ENCODE data around the gene POLE. TPM values are rescaled to one million over a fixed set of nuclear protein-coding genes. Genes with fewer than 3 reads are reported as not detected.

POLE gene
- total and polyA plus RNA-seq, 2 experiments from 2014 or later = 6.0 to 16.2 TPM

DNA sequence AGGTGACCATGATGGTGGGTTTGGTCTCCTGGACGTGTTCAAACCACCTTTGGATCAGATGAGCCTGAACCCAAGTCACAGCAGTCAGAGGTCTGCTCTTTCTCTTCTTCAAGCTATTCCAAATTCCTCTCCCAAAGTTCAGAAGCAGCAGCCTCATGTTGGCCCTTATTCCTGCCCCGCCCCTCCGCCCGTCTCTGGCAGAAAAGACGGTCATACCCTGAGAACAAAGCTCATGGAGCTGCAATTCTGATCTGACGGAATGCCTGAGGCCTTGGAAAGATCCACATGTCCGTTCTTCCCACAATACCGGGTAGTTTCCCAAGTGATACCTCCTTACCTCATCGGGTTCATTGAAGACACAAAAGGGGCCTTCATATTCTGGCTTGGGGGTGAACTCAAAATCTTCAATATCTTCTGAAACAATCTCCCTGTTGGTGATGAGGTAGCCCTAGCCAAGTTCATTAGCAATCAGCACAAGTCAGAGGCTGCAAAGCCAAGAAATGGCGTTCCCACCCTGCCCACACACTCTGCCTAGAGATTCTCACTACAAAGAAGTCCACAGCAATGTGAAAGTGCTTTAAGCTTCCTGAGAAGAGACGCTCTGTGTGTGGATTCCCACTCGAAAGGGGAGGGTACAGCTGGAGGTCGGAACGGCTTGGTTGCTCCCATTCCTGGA is 11.2 kb downstream of the POLE start:
- in situ Hi-C loops (cut with MboI) = no loop called here
- WGBS, 2 experiments (ENCODE audit: low coverage in 1 of 2, low lambda C conversion rate in 2 of 2, missing lambda C conversion rate in 2 of 2) = 92% methylated on average over 14 of the region's 14 CpGs
- Histone ChIP-seq H2AFZ (no peak overlapping the region), H3K4me3 (no peak overlapping the region), H4K20me1 (ENCODE audit: insufficient read depth) (no peaks in the 10 kb centered on the region), H3K27me3 (replicated peaks; ENCODE audit: insufficient read depth) (no peaks in the 10 kb centered on the region), H3K27ac (no peak overlapping the region), H3K36me3 (ENCODE audit: low read depth) (no peaks in the 10 kb centered on the region), H3K4me2 (ENCODE audit: unreplicated experiment) (no peak overlapping the region), H3K9ac (no peak overlapping the region), H3K4me1 (ENCODE audit: insufficient read depth) (no peaks in the 10 kb centered on the region), H3K79me2 (ENCODE audit: insufficient read depth) (peaks cover 12% of the 10 kb centered on the region), H3K9me3 (ENCODE audit: low read depth) (no peaks in the 10 kb centered on the region), H3F3A (ENCODE audit: insufficient read depth) (no peaks in the 10 kb centered on the region), H3K9me2 (ENCODE audit: insufficient read depth) (no peaks in the 10 kb centered on the region)
- TF ChIP-seq EZH2 (IDR thresholded peaks at IDR 0.05; ENCODE audit: insufficient read depth, poor library complexity, severe bottlenecking) (no peak), EZH2phosphoT487 (IDR thresholded peaks at IDR 0.05; ENCODE audit: insufficient read depth, low read depth) (no peak)
- no peak for DNase-seq

DNA sequence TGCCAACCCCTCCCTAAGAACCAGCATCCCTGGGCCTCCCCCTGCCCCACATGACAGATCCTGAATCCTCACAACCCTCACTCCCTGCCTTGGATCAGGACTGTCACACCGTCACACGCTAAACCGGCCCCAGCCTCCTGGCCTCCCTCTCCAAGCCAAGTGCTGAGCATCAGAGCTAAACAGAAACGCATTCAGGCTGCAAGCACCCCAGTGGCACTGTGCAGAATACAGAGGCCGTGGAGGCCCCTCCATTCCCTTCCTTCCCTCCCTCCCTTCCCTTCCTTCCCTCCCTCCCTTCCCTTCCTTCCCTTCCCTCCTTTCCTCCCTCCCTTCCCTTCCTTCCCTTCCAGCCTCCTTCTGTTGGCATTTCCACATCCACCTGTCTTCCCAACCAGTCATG is 12.6 kb downstream of the POLE start:
- in situ Hi-C loops (cut with MboI) = no loop called here
- Histone ChIP-seq H3K79me2 (ENCODE audit: insufficient read depth) (no peaks in the 10 kb centered on the region; the same call in 1 of the 2 replicates), H3K9ac (no peak overlapping the region), H3F3A (ENCODE audit: insufficient read depth) (no peaks in the 10 kb centered on the region), H4K20me1 (ENCODE audit: insufficient read depth) (no peaks in the 10 kb centered on the region), H3K27me3 (replicated peaks; ENCODE audit: insufficient read depth) (no peaks in the 10 kb centered on the region), H3K9me2 (ENCODE audit: insufficient read depth) (no peaks in the 10 kb centered on the region), H3K4me3 (no peak overlapping the region), H2AFZ (no peak overlapping the region), H3K9me3 (ENCODE audit: low read depth) (no peaks in the 10 kb centered on the region), H3K27ac (no peak overlapping the region), H3K4me2 (ENCODE audit: unreplicated experiment) (no peak overlapping the region), H3K36me3 (ENCODE audit: low read depth) (no peaks in the 10 kb centered on the region), H3K4me1 (ENCODE audit: insufficient read depth) (no peaks in the 10 kb centered on the region)
- DNase-seq = no peak
- no peak for TF ChIP-seq EZH2 (IDR thresholded peaks at IDR 0.05; ENCODE audit: insufficient read depth, poor library complexity, severe bottlenecking)
- TF ChIP-seq EZH2phosphoT487 (IDR thresholded peaks at IDR 0.05; ENCODE audit: insufficient read depth, low read depth) = no peak
- 96 to 97% methylated on average over 3 to 5 of the region's 5 CpGs for WGBS, 2 experiments (ENCODE audit: low coverage in 1 of 2, low lambda C conversion rate in 2 of 2, missing lambda C conversion rate in 2 of 2)

DNA sequence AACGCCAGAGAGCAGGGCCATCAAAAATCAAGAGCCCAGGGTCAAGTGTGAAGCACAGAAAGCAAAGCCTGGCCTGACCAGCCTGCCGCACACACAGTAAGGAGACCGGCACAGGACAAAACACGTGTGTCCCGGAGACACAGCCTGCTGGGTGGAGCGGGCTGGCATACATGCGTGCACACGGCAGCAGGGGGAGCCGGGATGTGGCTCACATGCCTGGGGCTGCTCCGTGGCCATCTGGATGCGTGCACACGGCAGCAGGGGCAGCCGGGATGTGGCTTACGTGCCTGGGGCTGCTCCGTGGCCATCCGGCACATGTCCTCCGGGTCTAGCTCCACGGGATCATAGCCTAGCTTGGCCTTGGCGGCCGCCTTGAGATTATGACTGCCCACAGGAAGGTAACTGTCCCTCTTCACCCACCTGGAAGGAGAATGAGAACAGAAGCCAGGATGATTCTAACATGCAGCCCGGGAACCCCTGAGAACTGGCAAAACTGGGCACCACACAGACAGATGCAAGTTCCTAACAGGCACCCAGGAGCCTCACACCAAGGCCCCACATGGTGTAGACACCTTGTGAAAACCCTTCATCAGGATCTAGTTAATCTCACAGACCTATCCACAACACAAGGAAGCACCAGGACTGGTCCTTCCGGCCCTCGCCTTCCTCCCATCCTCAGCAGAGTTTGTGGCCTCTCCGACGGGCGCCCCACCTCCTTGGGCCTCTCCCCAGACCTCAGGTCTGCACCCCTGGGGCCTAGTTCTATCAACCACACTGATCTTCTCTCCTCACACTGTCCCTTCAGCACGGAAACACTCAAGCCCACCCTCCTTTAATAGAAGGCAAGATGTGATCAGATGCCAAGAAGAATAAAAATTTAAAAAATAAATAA is 13.6 kb downstream of the POLE start:
- no peaks in the 10 kb centered on the region for H3K36me3 ChIP-seq (ENCODE audit: low read depth)

DNA sequence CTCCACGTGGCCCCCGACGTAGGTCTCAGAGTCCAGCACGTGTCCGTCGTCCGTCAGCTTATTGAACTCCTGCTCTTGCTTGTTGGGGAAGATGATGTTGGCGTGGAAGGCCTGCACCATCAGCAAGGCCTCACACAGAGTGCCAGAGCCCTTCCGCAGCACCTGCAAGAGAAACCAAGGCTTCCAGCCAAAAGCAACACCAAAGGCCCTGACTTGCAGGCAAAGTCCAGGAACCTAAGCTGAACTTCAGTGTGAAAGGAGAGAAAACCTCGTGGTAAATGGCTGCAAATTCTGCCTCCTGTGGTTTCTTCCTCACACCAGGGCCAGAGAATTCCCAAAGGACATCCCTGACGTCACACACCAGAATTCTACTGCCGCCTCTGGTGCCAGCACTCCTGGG is 14.5 kb downstream of the POLE start:
- no peak overlapping the region for H3K27ac ChIP-seq
- 87 to 92% methylated on average over 11 to 12 of the region's 12 CpGs for WGBS, 2 experiments (ENCODE audit: low coverage in 1 of 2, low lambda C conversion rate in 2 of 2, missing lambda C conversion rate in 2 of 2)
- no peaks in the 10 kb centered on the region for H3K36me3 ChIP-seq (ENCODE audit: low read depth)
- no peak for TF ChIP-seq EZH2 (IDR thresholded peaks at IDR 0.05; ENCODE audit: insufficient read depth, poor library complexity, severe bottlenecking)
- no peak for TF ChIP-seq EZH2phosphoT487 (IDR thresholded peaks at IDR 0.05; ENCODE audit: insufficient read depth, low read depth)
- no peak for DNase-seq
- H3K27me3 ChIP-seq (replicated peaks; ENCODE audit: insufficient read depth) = no peaks in the 10 kb centered on the region
- no peaks in the 10 kb centered on the region for H3K9me2 ChIP-seq (ENCODE audit: insufficient read depth)
- no peak overlapping the region for H2AFZ ChIP-seq
- no peak overlapping the region for H3K4me2 ChIP-seq (ENCODE audit: unreplicated experiment)
- no peaks in the 10 kb centered on the region for H4K20me1 ChIP-seq (ENCODE audit: insufficient read depth)
- no peak overlapping the region for H3K9ac ChIP-seq
- no peaks in the 10 kb centered on the region for H3F3A ChIP-seq (ENCODE audit: insufficient read depth)
- H3K4me3 ChIP-seq = no peak overlapping the region
- H3K4me1 ChIP-seq (ENCODE audit: insufficient read depth) = no peaks in the 10 kb centered on the region
- no peaks in the 10 kb centered on the region for H3K79me2 ChIP-seq (ENCODE audit: insufficient read depth)
- in situ Hi-C loops (cut with MboI) = no loop called here
- H3K9me3 ChIP-seq (ENCODE audit: low read depth) = no peaks in the 10 kb centered on the region

More for the DNA sequence above, 13.6 kb downstream of the POLE start:
- Histone ChIP-seq H3K4me1 (ENCODE audit: insufficient read depth) (no peaks in the 10 kb centered on the region), H3K9me2 (ENCODE audit: insufficient read depth) (no peaks in the 10 kb centered on the region), H3K9me3 (ENCODE audit: low read depth) (no peaks in the 10 kb centered on the region), H4K20me1 (ENCODE audit: insufficient read depth) (no peaks in the 10 kb centered on the region), H3K9ac (no peak overlapping the region), H3K4me2 (ENCODE audit: unreplicated experiment) (no peak overlapping the region), H3K4me3 (no peak overlapping the region), H3K79me2 (ENCODE audit: insufficient read depth) (no peaks in the 10 kb centered on the region), H3K27me3 (replicated peaks; ENCODE audit: insufficient read depth) (no peaks in the 10 kb centered on the region), H3F3A (ENCODE audit: insufficient read depth) (no peaks in the 10 kb centered on the region), H2AFZ (no peak overlapping the region), H3K27ac (no peak overlapping the region)
- in situ Hi-C loops (cut with MboI) = no loop called here
- WGBS, 2 experiments (ENCODE audit: low coverage in 1 of 2, low lambda C conversion rate in 2 of 2, missing lambda C conversion rate in 2 of 2) = 93 to 96% methylated on average over 27 of the region's 27 CpGs
- TF ChIP-seq EZH2 (IDR thresholded peaks at IDR 0.05; ENCODE audit: insufficient read depth, poor library complexity, severe bottlenecking) = no peak
- no peak for DNase-seq
